Kidney (tissue), 19 donors: ENCODE data around the gene SSX2B. TPM values are rescaled to one million over a fixed set of nuclear protein-coding genes. Genes with fewer than 3 reads are reported as not detected.
"Not testable (repeated sequence)": the region's sequence is repeated elsewhere in the genome, so short reads cannot be mapped to it uniquely, and the experiment has no call there.

Experiments
- DNase-seq, 5 donors: peaks; one replicate each; pipeline ENCODE4 v3.0.0-alpha.2; 2013 to 2020
- FAIRE-seq: peaks from 2 replicates; lab custom pipeline; 2012; peaks lifted over from hg19 to GRCh38; lab: Jason Lieb, UNC
- H3K27ac ChIP-seq, 2 donors: one replicate each; pipeline ENCODE4 v1.7.0; 2013; ENCODE audit warnings: low read depth in 2 of 2, low read length in 2 of 2, inconsistent platforms in 1 of 2
- H3K27me3 ChIP-seq: one replicate; pipeline ENCODE4 v1.7.1; 2013; ENCODE audit warnings: low read length, inconsistent platforms; ENCODE audit not compliant: control insufficient read depth, insufficient read depth
- H3K36me3 ChIP-seq, 3 donors: one replicate each; pipeline versions ENCODE4 v1.7.0 to v1.7.1; 2013; ENCODE audit warnings: low read length in 3 of 3, control low read depth in 1 of 3, inconsistent platforms in 1 of 3; ENCODE audit not compliant: insufficient read depth in 3 of 3, control insufficient read depth in 2 of 3
- H3K4me1 ChIP-seq, 3 donors: one replicate each; pipeline versions ENCODE4 v1.7.0 to v1.7.1; 2013; ENCODE audit warnings: low read length in 3 of 3, inconsistent platforms in 1 of 3, low read depth in 1 of 3; ENCODE audit not compliant: control insufficient read depth in 2 of 3, insufficient read depth in 2 of 3
- H3K4me3 ChIP-seq, 3 donors: one replicate each; pipeline versions ENCODE4 v1.7.0 to v1.8.1; 2013; ENCODE audit warnings: low read length in 3 of 3, control low read depth in 1 of 3, inconsistent platforms in 1 of 3
- H3K9ac ChIP-seq, 3 donors: one replicate each; pipeline versions ENCODE4 v1.7.0 to v1.7.1; 2013; ENCODE audit warnings: low read length in 3 of 3, control low read depth in 1 of 3, inconsistent platforms in 1 of 3
- H3K9me3 ChIP-seq, 3 donors: one replicate each; pipeline versions ENCODE4 v1.7.0 to v1.7.1; 2013; ENCODE audit warnings: low read length in 3 of 3, control low read depth in 1 of 3, inconsistent platforms in 1 of 3; ENCODE audit not compliant: control insufficient read depth in 2 of 3, insufficient read depth in 1 of 3
- intact Hi-C: fragments of 100-400 bp; cut with DNase I; formaldehyde crosslinking; loops from one replicate; pipeline ENCODE4 v1.11.1; 2022
- long read RNA-seq, 10 donors: library from polyadenylated mRNA in 1 of 10; unstranded in 1 of 10; transcript quantifications; one replicate each; pipeline ENCODE4 v2.0.0 and lab custom pipeline, GENCODE V29; 2021 to 2026
- polyA plus RNA-seq: library from polyadenylated mRNA; stranded (reverse); fragments of 350-450 nt; fragmentation: Illumina TruSeq; extraction: RNeasy Lipid Tissue Mini Kit (QIAGEN cat#74804); gene quantifications from one replicate; pipeline ENCODE4 v1.2.3, GENCODE V29; 2014; ENCODE audit warnings: low read depth, low replicate concordance; ENCODE audit not compliant: insufficient read depth
- total RNA-seq: library from RNA; stranded (reverse); fragmentation: NEBNext Ultra II Directional; extraction: Animal tissue kit (Norgen Biotek cat#: 25700); gene quantifications from one replicate; pipeline ENCODE4 v1.2.1, GENCODE V29; 2021
- donor health status: control.
- donor health status: control.
- donor health status: DM: yes; HTN: yes; CAD: no.
- donor health status: Normal renal cell carcinoma (clear cell type).

Gene SSX2B
- total RNA-seq (not detected), polyA plus RNA-seq (not detected)
- long read RNA-seq, donor 1: 0 reads
- long read RNA-seq, donor 2: 0 reads
- long read RNA-seq, donor 3: 0 reads
- long read RNA-seq, donor 4: 0 reads
- long read RNA-seq, donor 5: 0 reads
- long read RNA-seq, donor 6: 0 reads
- long read RNA-seq, donor 7: 0 reads
- long read RNA-seq, donor 8: 0 reads
- long read RNA-seq, donor 9: 0 reads
- long read RNA-seq, donor 10: 0 reads

- DNase-seq, H3K27ac ChIP-seq, H3K4me3 ChIP-seq, intact Hi-C loops, H3K36me3 ChIP-seq, H3K9me3 ChIP-seq, H3K9ac ChIP-seq, H3K4me1 ChIP-seq, H3K27me3 ChIP-seq, FAIRE-seq: not testable (repeated sequence)
These were observed at the start of gene SSX2B for GRCh38 chrX:52750952-52751351. Gene SSX2B, plus strand, starts transcription at chrX:52751252. Its CDS starts 1,429 bp downstream, at chrX:52752681.

GRCh38 chrX:52707078-52707477 lies 44.0 kb upstream of the SSX2B start, which contains the start of gene SSX2:
Gene SSX2, minus strand, starts transcription at chrX:52707178. Its CDS starts 1,429 bp downstream, at chrX:52705749.
- H3K4me1 ChIP-seq, H3K4me3 ChIP-seq, DNase-seq, intact Hi-C loops, H3K27ac ChIP-seq, H3K9me3 ChIP-seq, FAIRE-seq, H3K27me3 ChIP-seq, H3K36me3 ChIP-seq, H3K9ac ChIP-seq: not testable (repeated sequence)

- FAIRE-seq, H3K9me3 ChIP-seq, H3K4me1 ChIP-seq, H3K27me3 ChIP-seq, H3K36me3 ChIP-seq, H3K9ac ChIP-seq, DNase-seq, intact Hi-C loops, H3K27ac ChIP-seq, H3K4me3 ChIP-seq: not testable (repeated sequence)
These were observed 14.9 kb downstream of the SSX2B start for GRCh38 chrX:52765983-52766382.

GRCh38 chrX:52773504-52773903 lies 22.5 kb downstream of the SSX2B start:
- DNase-seq, H3K9ac ChIP-seq, H3K4me1 ChIP-seq, H3K4me3 ChIP-seq, H3K36me3 ChIP-seq, H3K27me3 ChIP-seq, H3K9me3 ChIP-seq, intact Hi-C loops, FAIRE-seq, H3K27ac ChIP-seq: not testable (repeated sequence)

- H3K27me3 ChIP-seq, H3K27ac ChIP-seq, H3K36me3 ChIP-seq, FAIRE-seq, H3K4me3 ChIP-seq, DNase-seq, H3K9me3 ChIP-seq, H3K4me1 ChIP-seq, intact Hi-C loops, H3K9ac ChIP-seq: not testable (repeated sequence)
These were observed 46.3 kb downstream of the SSX2B start, which contains the start of gene SPANXN5 for GRCh38 chrX:52797327-52797726. Gene SPANXN5, minus strand, starts transcription at chrX:52797427. Its CDS starts 79 bp downstream, at chrX:52797348.

GRCh38 chrX:52804876-52805275 lies 53.8 kb downstream of the SSX2B start:
- H3K4me3 ChIP-seq, DNase-seq, intact Hi-C loops, H3K9me3 ChIP-seq, H3K27me3 ChIP-seq, H3K9ac ChIP-seq, H3K27ac ChIP-seq, H3K36me3 ChIP-seq, H3K4me1 ChIP-seq, FAIRE-seq: not testable (repeated sequence)

Other genes starting within 250 kb of the SSX2B start
- not detected for gene XAGE1B, start 234.2 kb upstream of the SSX2B start, total RNA-seq
- gene XAGE1B, start 234.2 kb upstream of the SSX2B start, polyA plus RNA-seq: not detected
- gene SSX7, start 96.4 kb upstream of the SSX2B start, total RNA-seq: not detected
- gene SSX7, start 96.4 kb upstream of the SSX2B start, polyA plus RNA-seq: not detected
- not detected for gene SSX2, start 44.1 kb upstream of the SSX2B start, total RNA-seq
- not detected for gene SSX2, start 44.1 kb upstream of the SSX2B start, polyA plus RNA-seq
- gene SPANXN5, start 46.2 kb downstream of the SSX2B start, total RNA-seq: not detected
- not detected for gene SPANXN5, start 46.2 kb downstream of the SSX2B start, polyA plus RNA-seq
- gene XAGE5, start 60.0 kb downstream of the SSX2B start, total RNA-seq: not detected
- gene XAGE5, start 60.0 kb downstream of the SSX2B start, polyA plus RNA-seq: not detected
- gene XAGE3, start 116.8 kb downstream of the SSX2B start, total RNA-seq: not detected
- gene XAGE3, start 116.8 kb downstream of the SSX2B start, polyA plus RNA-seq: not detected
- gene FAM156B, start 146.1 kb downstream of the SSX2B start, total RNA-seq: 15.2 TPM
- 13.1 TPM for gene FAM156B, start 146.1 kb downstream of the SSX2B start, polyA plus RNA-seq
- 20.5 TPM for gene FAM156A, start 207.3 kb downstream of the SSX2B start, total RNA-seq
- gene FAM156A, start 207.3 kb downstream of the SSX2B start, polyA plus RNA-seq: 9.9 TPM